Loucy (cell line): ENCODE measurements around the gene RERE.

ENCODE experiments used
- EZH2phosphoT487 ChIP-seq: fragments of 200-600 bp; IDR thresholded peaks from 2 replicates; pipeline ENCODE4 v1.6.1; 2018; ENCODE audit warnings: antibody characterized with exemption, mild to moderate bottlenecking, moderate library complexity, borderline replicate concordance
- TF ChIP-seq, protein P1 (sequence below): fragments of 200-600 bp; sonication (generic); conservative IDR thresholded peaks from 2 replicates; pipeline ENCODE4 v1.5.1; 2014; ENCODE audit warnings: mild to moderate bottlenecking, antibody characterized with exemption, low read length

GRCh38 chr1:8398086-8398485 lies 419.4 kb downstream of the RERE start:
- TF ChIP-seq EZH2phosphoT487: no peak
- TF ChIP-seq, protein P1, sequence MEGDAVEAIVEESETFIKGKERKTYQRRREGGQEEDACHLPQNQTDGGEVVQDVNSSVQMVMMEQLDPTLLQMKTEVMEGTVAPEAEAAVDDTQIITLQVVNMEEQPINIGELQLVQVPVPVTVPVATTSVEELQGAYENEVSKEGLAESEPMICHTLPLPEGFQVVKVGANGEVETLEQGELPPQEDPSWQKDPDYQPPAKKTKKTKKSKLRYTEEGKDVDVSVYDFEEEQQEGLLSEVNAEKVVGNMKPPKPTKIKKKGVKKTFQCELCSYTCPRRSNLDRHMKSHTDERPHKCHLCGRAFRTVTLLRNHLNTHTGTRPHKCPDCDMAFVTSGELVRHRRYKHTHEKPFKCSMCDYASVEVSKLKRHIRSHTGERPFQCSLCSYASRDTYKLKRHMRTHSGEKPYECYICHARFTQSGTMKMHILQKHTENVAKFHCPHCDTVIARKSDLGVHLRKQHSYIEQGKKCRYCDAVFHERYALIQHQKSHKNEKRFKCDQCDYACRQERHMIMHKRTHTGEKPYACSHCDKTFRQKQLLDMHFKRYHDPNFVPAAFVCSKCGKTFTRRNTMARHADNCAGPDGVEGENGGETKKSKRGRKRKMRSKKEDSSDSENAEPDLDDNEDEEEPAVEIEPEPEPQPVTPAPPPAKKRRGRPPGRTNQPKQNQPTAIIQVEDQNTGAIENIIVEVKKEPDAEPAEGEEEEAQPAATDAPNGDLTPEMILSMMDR: no peak
